GM23248 (cell line): ENCODE measurements around the gene PGAP3. TPM values are rescaled to one million over a fixed set of nuclear protein-coding genes. Genes with fewer than 3 reads are reported as not detected.

ENCODE experiments used
- DNase-seq: peaks from one replicate; pipeline ENCODE4 v3.0.0-alpha.2; 2015
- H2AFZ ChIP-seq: fragments of 200-600 bp; sonication (generic); 2 replicates; pipeline ENCODE4 v1.6.1; 2016; ENCODE audit warnings: antibody characterized with exemption
- H3F3A ChIP-seq: fragments of 200-600 bp; sonication (generic); 2 replicates; pipeline ENCODE4 v1.6.1; 2016; ENCODE audit warnings: mild to moderate bottlenecking, antibody characterized with exemption, mixed run types; ENCODE audit not compliant: insufficient read depth
- H3K27ac ChIP-seq: fragments of 200-600 bp; sonication (generic); 2 replicates; pipeline ENCODE4 v1.5.1; 2016; ENCODE audit warnings: mild to moderate bottlenecking
- H3K27me3 ChIP-seq: fragments of 200-600 bp; sonication (generic); replicated peaks from 2 replicates; pipeline ENCODE4 v1.6.1; 2016; ENCODE audit warnings: mild to moderate bottlenecking; ENCODE audit not compliant: insufficient read depth
- H3K36me3 ChIP-seq: fragments of 200-600 bp; sonication (generic); 2 replicates; pipeline ENCODE4 v1.6.1; 2016; ENCODE audit warnings: low read depth, mild to moderate bottlenecking
- H3K4me1 ChIP-seq: fragments of 200-600 bp; sonication (generic); 2 replicates; pipeline ENCODE4 v1.6.1; 2016; ENCODE audit warnings: mild to moderate bottlenecking; ENCODE audit not compliant: insufficient read depth
- H3K4me2 ChIP-seq: fragments of 200-600 bp; sonication (generic); one replicate; pipeline ENCODE4 v1.6.1; 2016; ENCODE audit warnings: mild to moderate bottlenecking; ENCODE audit not compliant: unreplicated experiment
- H3K4me3 ChIP-seq: fragments of 200-600 bp; sonication (generic); 2 replicates; pipeline ENCODE4 v1.5.1; 2016; ENCODE audit warnings: mild to moderate bottlenecking
- H3K79me2 ChIP-seq: fragments of 200-600 bp; sonication (generic); 2 replicates; pipeline ENCODE4 v1.6.1; 2016; ENCODE audit warnings: mild to moderate bottlenecking; ENCODE audit not compliant: insufficient read depth
- H3K9ac ChIP-seq: fragments of 200-600 bp; sonication (generic); 2 replicates; pipeline ENCODE4 v1.6.1; 2016; ENCODE audit warnings: mild to moderate bottlenecking
- H3K9me2 ChIP-seq: fragments of 200-600 bp; sonication (generic); 2 replicates; pipeline ENCODE4 v1.6.1; 2016; ENCODE audit warnings: mixed run types, mild to moderate bottlenecking, moderate library complexity; ENCODE audit not compliant: insufficient read depth
- H3K9me3 ChIP-seq: fragments of 200-600 bp; sonication (generic); one replicate; pipeline ENCODE4 v1.6.1; 2017; ENCODE audit warnings: low read depth
- H4K20me1 ChIP-seq: fragments of 200-600 bp; sonication (generic); 2 replicates; pipeline ENCODE4 v1.6.0; 2016; ENCODE audit not compliant: insufficient read depth
- EZH2 ChIP-seq: fragments of 200-600 bp; sonication (generic); IDR thresholded peaks from 2 replicates; pipeline ENCODE4 v1.6.1; 2018; ENCODE audit warnings: antibody characterized with exemption, mild to moderate bottlenecking; ENCODE audit not compliant: insufficient read depth, poor library complexity, severe bottlenecking
- EZH2phosphoT487 ChIP-seq: fragments of 200-600 bp; sonication (generic); IDR thresholded peaks from 2 replicates; pipeline ENCODE4 v1.6.1; 2018; ENCODE audit warnings: antibody characterized with exemption, moderate library complexity, mild to moderate bottlenecking, low read depth; ENCODE audit not compliant: insufficient read depth
- WGBS, 2 experiments: methylation state at CpG; one replicate each; pipeline ENCODE4 v1.1.6; 2015 to 2017; ENCODE audit warnings: low lambda C conversion rate in 2 of 2, low coverage in 1 of 2; ENCODE audit errors: missing lambda C conversion rate in 2 of 2; 5-methylcytosine and 5-hydroxymethylcytosine counted together
- in situ Hi-C: fragments of 300-500 bp; cut with MboI; formaldehyde crosslinking; loops from 2 replicates; pipeline ENCODE4 v1.15.0; 2020
- polyA plus RNA-seq: library from polyadenylated mRNA; unstranded; fragments of >200 nt; fragmentation: Nextera tagmentation; extraction: Ambion mirVana; gene quantifications from 2 replicates; pipeline ENCODE4 v1.2.1, GENCODE V29; 2016
- total RNA-seq: library from RNA; depleted of rRNA; stranded (reverse); fragments of >200 nt; shearing (Covaris generic); gene quantifications from 2 replicates; pipeline ENCODE4 v1.2.3, GENCODE V29; 2014

Gene PGAP3
- total and polyA plus RNA-seq, 2 experiments from 2014 or later: 10.6 to 14.2 TPM

- Histone ChIP-seq H2AFZ (no peak overlapping the region), H4K20me1 (no peaks in the 10 kb centered on the region), H3K9ac (no peak overlapping the region), H3K4me3 (no peak overlapping the region), H3K36me3 (no peaks in the 10 kb centered on the region), H3K9me3 (no peaks in the 10 kb centered on the region), H3F3A (no peaks in the 10 kb centered on the region), H3K4me2 (no peak overlapping the region), H3K4me1 (no peaks in the 10 kb centered on the region), H3K27me3 (no peaks in the 10 kb centered on the region), H3K79me2 (no peaks in the 10 kb centered on the region), H3K27ac (no peak overlapping the region), H3K9me2 (no peaks in the 10 kb centered on the region)
- WGBS, 2 experiments: 95 to 97% methylated on average over 3 of the region's 3 CpGs
- TF ChIP-seq EZH2 (no peak), EZH2phosphoT487 (no peak)
- no peak for DNase-seq
- in situ Hi-C loops: no loop called here
Observed at GRCh38 chr17:39732586-39732985, 44.7 kb upstream of the PGAP3 start.

GRCh38 chr17:39730095-39730921 is 42.5 kb upstream of the PGAP3 start, which contains the start of gene MIEN1:
Gene MIEN1 (minus strand): TSS chr17:39730532. CDS start chr17:39730495, 37 bp downstream.
- H3K4me3 ChIP-seq: peak within 1 kb of the TSS; percentile 89
- H3K9me3 ChIP-seq: no peaks in the 10 kb centered on the region
- 2 to 3% methylated on average over 46 to 54 of the region's 65 CpGs for WGBS, 2 experiments
- no peaks in the 10 kb centered on the region for H3K79me2 ChIP-seq
- DNase-seq: peak; percentile 92
- H3K36me3 ChIP-seq: no peaks in the 10 kb centered on the region
- H3K4me1 ChIP-seq: no peaks in the 10 kb centered on the region
- H3K27ac ChIP-seq: peak within 1 kb of the TSS; percentile 20; the same call in 1 of the 2 replicates
- no peaks in the 10 kb centered on the region for H3F3A ChIP-seq
- no peaks in the 10 kb centered on the region for H3K9me2 ChIP-seq
- peak within 1 kb of the TSS; percentile 95 for H3K4me2 ChIP-seq
- peak within 1 kb of the TSS; percentile 83 for H3K9ac ChIP-seq
- H4K20me1 ChIP-seq: no peaks in the 10 kb centered on the region
- no peaks in the 10 kb centered on the region for H3K27me3 ChIP-seq
- no peak for TF ChIP-seq EZH2
- TF ChIP-seq EZH2phosphoT487: no peak
- in situ Hi-C loops: no loop called here
- peak within 1 kb of the TSS; percentile 91 for H2AFZ ChIP-seq

GRCh38 chr17:39729280-39729851 is 41.5 kb upstream of the PGAP3 start:
- Histone ChIP-seq H3K79me2 (no peaks in the 10 kb centered on the region), H3K4me2 (peak overlapping the region; percentile 95), H3K27me3 (no peaks in the 10 kb centered on the region), H3K9me2 (no peaks in the 10 kb centered on the region), H3K9ac (peak overlapping the region; percentile 83), H2AFZ (no peak overlapping the region), H3F3A (no peaks in the 10 kb centered on the region), H3K36me3 (no peaks in the 10 kb centered on the region), H3K4me3 (peak overlapping the region; percentile 89), H3K27ac (no peak overlapping the region), H3K4me1 (no peaks in the 10 kb centered on the region), H3K9me3 (no peaks in the 10 kb centered on the region), H4K20me1 (no peaks in the 10 kb centered on the region)
- TF ChIP-seq EZH2 (no peak), EZH2phosphoT487 (no peak)
- WGBS, 2 experiments: 69 to 71% methylated on average over 6 of the region's 6 CpGs
- peak; percentile 32 for DNase-seq
- in situ Hi-C loops: no loop called here

- Histone ChIP-seq H2AFZ (no peak overlapping the region), H3K27ac (no peak overlapping the region), H3K4me1 (no peaks in the 10 kb centered on the region), H3K27me3 (no peaks in the 10 kb centered on the region), H3K4me2 (no peak overlapping the region), H3K4me3 (no peak overlapping the region), H3K9me3 (no peaks in the 10 kb centered on the region), H4K20me1 (no peaks in the 10 kb centered on the region), H3F3A (no peaks in the 10 kb centered on the region), H3K36me3 (no peaks in the 10 kb centered on the region; the same call in 1 of the 2 replicates), H3K9ac (no peak overlapping the region), H3K9me2 (no peaks in the 10 kb centered on the region), H3K79me2 (no peaks in the 10 kb centered on the region)
- in situ Hi-C loops: no loop called here
- 63 to 74% methylated on average over 9 to 10 of the region's 10 CpGs for WGBS, 2 experiments
- DNase-seq: no peak
- TF ChIP-seq EZH2 (no peak), EZH2phosphoT487 (no peak)
Observed at GRCh38 chr17:39727556-39727955, 39.7 kb upstream of the PGAP3 start.
